Measurements from ENCODE around the gene INS. TPM values are rescaled to one million over a fixed set of nuclear protein-coding genes. Genes with fewer than 3 reads are reported as not detected.
A peak's percentile ranks its signal among the peaks of the same experiment; 100 is the strongest.

Gene INS
- total and polyA plus RNA-seq, 4 donors = 0.16 to 0.37 TPM; not detected in 2

- WGBS = 47% methylated on average over 11 of the region's 11 CpGs
- no peak overlapping the region for H3K27ac ChIP-seq (ENCODE audit: low read depth in 1 of 2, low read length in 2 of 2)
- H3K9ac ChIP-seq (ENCODE audit: low read depth in 1 of 2, low read length in 2 of 2) = no peak overlapping the region
- DNase-seq (ENCODE audit: low spot score) = no peak
- H3K36me3 ChIP-seq (ENCODE audit: control insufficient read depth in 4 of 4, insufficient read depth in 3 of 4, low read depth in 1 of 4, low read length in 3 of 4) = peaks cover 10 to 25% (median 15%) of the 10 kb centered on the region in 4 donors
- no peaks in the 10 kb centered on the region for H3K9me3 ChIP-seq (ENCODE audit: control insufficient read depth in 4 of 4, low read length in 3 of 4)
- no peak overlapping the region for H3K4me3 ChIP-seq (ENCODE audit: low read depth in 1 of 3, low read length in 3 of 3)
- TF ChIP-seq RAD21 (IDR thresholded peaks at IDR 0.05) = peak; percentile 59 to 67
- peak; percentile 8 for TF ChIP-seq CTCF (IDR thresholded peaks at IDR 0.05; ENCODE audit: low read depth, low read length, missing input control)
- TF ChIP-seq, protein P1, sequence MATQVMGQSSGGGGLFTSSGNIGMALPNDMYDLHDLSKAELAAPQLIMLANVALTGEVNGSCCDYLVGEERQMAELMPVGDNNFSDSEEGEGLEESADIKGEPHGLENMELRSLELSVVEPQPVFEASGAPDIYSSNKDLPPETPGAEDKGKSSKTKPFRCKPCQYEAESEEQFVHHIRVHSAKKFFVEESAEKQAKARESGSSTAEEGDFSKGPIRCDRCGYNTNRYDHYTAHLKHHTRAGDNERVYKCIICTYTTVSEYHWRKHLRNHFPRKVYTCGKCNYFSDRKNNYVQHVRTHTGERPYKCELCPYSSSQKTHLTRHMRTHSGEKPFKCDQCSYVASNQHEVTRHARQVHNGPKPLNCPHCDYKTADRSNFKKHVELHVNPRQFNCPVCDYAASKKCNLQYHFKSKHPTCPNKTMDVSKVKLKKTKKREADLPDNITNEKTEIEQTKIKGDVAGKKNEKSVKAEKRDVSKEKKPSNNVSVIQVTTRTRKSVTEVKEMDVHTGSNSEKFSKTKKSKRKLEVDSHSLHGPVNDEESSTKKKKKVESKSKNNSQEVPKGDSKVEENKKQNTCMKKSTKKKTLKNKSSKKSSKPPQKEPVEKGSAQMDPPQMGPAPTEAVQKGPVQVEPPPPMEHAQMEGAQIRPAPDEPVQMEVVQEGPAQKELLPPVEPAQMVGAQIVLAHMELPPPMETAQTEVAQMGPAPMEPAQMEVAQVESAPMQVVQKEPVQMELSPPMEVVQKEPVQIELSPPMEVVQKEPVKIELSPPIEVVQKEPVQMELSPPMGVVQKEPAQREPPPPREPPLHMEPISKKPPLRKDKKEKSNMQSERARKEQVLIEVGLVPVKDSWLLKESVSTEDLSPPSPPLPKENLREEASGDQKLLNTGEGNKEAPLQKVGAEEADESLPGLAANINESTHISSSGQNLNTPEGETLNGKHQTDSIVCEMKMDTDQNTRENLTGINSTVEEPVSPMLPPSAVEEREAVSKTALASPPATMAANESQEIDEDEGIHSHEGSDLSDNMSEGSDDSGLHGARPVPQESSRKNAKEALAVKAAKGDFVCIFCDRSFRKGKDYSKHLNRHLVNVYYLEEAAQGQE (IDR thresholded peaks at IDR 0.05) = no peak
- H3K27me3 ChIP-seq (ENCODE audit: control insufficient read depth in 4 of 4, insufficient read depth in 4 of 4, low read length in 3 of 4) = no peaks in the 10 kb centered on the region
- peaks cover 5 to 68% (median 58%) of the 10 kb centered on the region in 4 donors for H3K4me1 ChIP-seq (ENCODE audit: control insufficient read depth in 4 of 4, insufficient read depth in 4 of 4, low read length in 3 of 4)
These were observed 10.9 kb downstream of the INS start for GRCh38 chr11:2149864-2150847.

- no peak overlapping the region for H3K9ac ChIP-seq (ENCODE audit: low read depth in 1 of 2, low read length in 2 of 2)
- peaks cover 8 to 25% (median 16%) of the 10 kb centered on the region in 4 donors for H3K36me3 ChIP-seq (ENCODE audit: control insufficient read depth in 4 of 4, insufficient read depth in 3 of 4, low read depth in 1 of 4, low read length in 3 of 4)
- no peak overlapping the region for H3K4me3 ChIP-seq (ENCODE audit: low read depth in 1 of 3, low read length in 3 of 3)
- no peak overlapping the region for H3K27ac ChIP-seq (ENCODE audit: low read depth in 1 of 2, low read length in 2 of 2)
- WGBS = 36% methylated on average over 8 of the region's 8 CpGs
- no peaks in the 10 kb centered on the region for H3K27me3 ChIP-seq (ENCODE audit: control insufficient read depth in 4 of 4, insufficient read depth in 4 of 4, low read length in 3 of 4)
- TF ChIP-seq TAF1 (conservative IDR thresholded peaks at IDR 0.05) (no peak), JUND (IDR thresholded peaks at IDR 0.05) (no peak), SP1 (IDR thresholded peaks at IDR 0.05) (no peak), EGR1 (IDR thresholded peaks at IDR 0.05; ENCODE audit: low read depth in 2 of 2) (no peak), CTCF (IDR thresholded peaks at IDR 0.05; ENCODE audit: low read depth, low read length, missing input control) (no peak), NR2F2 (IDR thresholded peaks at IDR 0.05) (no peak), ZBTB33 (IDR thresholded peaks at IDR 0.05) (no peak), ATF3 (IDR thresholded peaks at IDR 0.05) (no peak), FOXA1 (IDR thresholded peaks at IDR 0.05) (no peak), HNF4A (conservative IDR thresholded peaks at IDR 0.05) (no peak), RAD21 (IDR thresholded peaks at IDR 0.05) (no peak), MAX (IDR thresholded peaks at IDR 0.05) (no peak), RXRA (IDR thresholded peaks at IDR 0.05) (no peak), HNF4G (IDR thresholded peaks at IDR 0.05) (no peak), YY1 (IDR thresholded peaks at IDR 0.05) (no peak)
- TF ChIP-seq, protein P1 (IDR thresholded peaks at IDR 0.05) = no peak
- no peak for DNase-seq (ENCODE audit: low spot score)
- H3K4me1 ChIP-seq (ENCODE audit: control insufficient read depth in 4 of 4, insufficient read depth in 4 of 4, low read length in 3 of 4) = peaks cover 5 to 61% (median 52%) of the 10 kb centered on the region in 4 donors
- no peaks in the 10 kb centered on the region for H3K9me3 ChIP-seq (ENCODE audit: control insufficient read depth in 4 of 4, low read length in 3 of 4)
These were observed 11.5 kb downstream of the INS start for GRCh38 chr11:2149460-2149859.

All from liver (tissue), 9 donors.